HepG2 (cell line): ENCODE data around the gene C11orf91. TPM values are rescaled to one million over a fixed set of nuclear protein-coding genes. Genes with fewer than 3 reads are reported as not detected.

Source experiments
- ATAC-seq: fragments of 200-7000 bp; cut with Tn5 transposase; 3 replicates; pipeline ENCODE4 v1.9.1; 2020; ENCODE audit warnings: mild to moderate bottlenecking, moderate library complexity
- BruUV-seq: library from RNA; stranded (reverse); fragments of 400-500 nt; replicated peaks from 2 replicates; lab custom pipeline; 2021; lab: Mats Ljungman, UMichigan
- CTCF ChIA-PET: fragments of 300-600 bp; formaldehyde crosslinking; extraction: SDS; loops from one replicate; lab custom pipeline; 2021; ENCODE audit warnings: low total read pairs, inconsistent platforms, low intra/inter-chr PET ratio; lab: Yijun Ruan, JAX
- POLR2A ChIA-PET: fragments of 350-600 bp; sonication (Branson Sonifier 250); formaldehyde crosslinking; loops from one replicate; lab custom pipeline; 2020; ENCODE audit warnings: antibody characterized with exemption, inconsistent platforms; lab: Yijun Ruan, JAX
- DNase-seq: peaks from one replicate; pipeline ENCODE4 v3.0.0-alpha.2; 2015; ENCODE audit warnings: low spot score
- FAIRE-seq: peaks from 3 replicates; lab custom pipeline; 2011; peaks lifted over from hg19 to GRCh38; lab: Jason Lieb, UNC
- H2AFZ ChIP-seq: one replicate; pipeline ENCODE4 v1.6.1; 2011; ENCODE audit warnings: low read length, inconsistent platforms
- H3K27ac ChIP-seq: fragments of 300-600 bp; 3 replicates; pipeline ENCODE4 v1.8.0; 2011; ENCODE audit warnings: mixed run types, mild to moderate bottlenecking, mixed read lengths, low read length, inconsistent platforms; ENCODE audit not compliant: insufficient read depth; ENCODE audit errors: extremely low read length
- H3K27me3 ChIP-seq, 2 experiments: fragments of 200-600 bp in 1 of 2; 2 replicates in 1 of 2; 3 replicates in 1 of 2; pipeline versions ENCODE4 v1.6.0 to v1.8.0; 2011; ENCODE audit warnings: low read length in 2 of 2, mild to moderate bottlenecking in 2 of 2, moderate library complexity in 2 of 2, inconsistent platforms in 1 of 2; ENCODE audit not compliant: insufficient read depth in 2 of 2, control insufficient read depth in 1 of 2
- H3K36me3 ChIP-seq, 2 experiments: fragments of 200-600 bp in 1 of 2; replicated peaks in 1 of 2; 2 replicates in 1 of 2; 3 replicates in 1 of 2; pipeline versions ENCODE4 v1.5.1 to v1.8.0; 2011; ENCODE audit warnings: low read length in 2 of 2, inconsistent platforms in 1 of 2; ENCODE audit not compliant: insufficient read depth in 2 of 2, control insufficient read depth in 1 of 2
- H3K4me1 ChIP-seq: 2 replicates; pipeline ENCODE4 v1.5.1; 2012; ENCODE audit warnings: low read length, inconsistent platforms; ENCODE audit not compliant: insufficient read depth
- H3K4me2 ChIP-seq: 2 replicates; pipeline ENCODE4 v1.6.0; 2011; ENCODE audit warnings: low read depth, low read length, inconsistent platforms
- H3K4me3 ChIP-seq, 3 experiments: fragments of 200-600 bp in 1 of 3; sonication (generic), shearing (Covaris generic) in 1 of 3; replicated peaks in 1 of 3; 2 replicates each; pipeline ENCODE4 v1.5.1; 2011 to 2016; ENCODE audit warnings: low read length in 3 of 3, inconsistent platforms in 2 of 3, low read depth in 2 of 3, mild to moderate bottlenecking in 2 of 3, control low read depth in 1 of 3, mixed read lengths in 1 of 3; ENCODE audit not compliant: insufficient read depth in 1 of 3
- H3K79me2 ChIP-seq: one replicate; pipeline ENCODE4 v1.6.1; 2011; ENCODE audit warnings: low read length, inconsistent platforms; ENCODE audit not compliant: insufficient read depth
- H3K9ac ChIP-seq: 2 replicates; pipeline ENCODE4 v1.6.0; 2011; ENCODE audit warnings: mild to moderate bottlenecking, low read depth, low read length, inconsistent platforms; ENCODE audit not compliant: insufficient read depth
- H3K9me3 ChIP-seq: 2 replicates; pipeline ENCODE4 v1.5.1; 2012; ENCODE audit warnings: mild to moderate bottlenecking, low read length
- H4K20me1 ChIP-seq: 2 replicates; pipeline ENCODE4 v1.6.0; 2011; ENCODE audit warnings: inconsistent platforms, mild to moderate bottlenecking, low read length, moderate library complexity; ENCODE audit not compliant: insufficient read depth
- AGO1 ChIP-seq: fragments of 200-400 bp; formaldehyde crosslinking; IDR thresholded peaks from 2 replicates; pipeline ENCODE4 v1.6.1; 2017; ENCODE audit warnings: mild to moderate bottlenecking, low read depth, low read length, moderate library complexity; ENCODE audit not compliant: poor library complexity, severe bottlenecking
- CC2D1A ChIP-seq: sonication (generic); formaldehyde crosslinking; IDR thresholded peaks from 2 replicates; pipeline ENCODE4 v1.8.1; 2023; ENCODE audit warnings: mild to moderate bottlenecking, missing genetic modification reagents
- CREB1 ChIP-seq, 2 experiments: fragments of 450-650 bp in 1 of 2; IDR thresholded peaks; 2 replicates each; pipeline ENCODE4 v1.6.1; 2016 to 2017; ENCODE audit warnings: control low read depth in 1 of 2, mild to moderate bottlenecking in 1 of 2, missing compliant biosample characterization in 1 of 2, missing genetic modification characterization in 1 of 2
- DNMT3B ChIP-seq: conservative IDR thresholded peaks from 2 replicates; pipeline ENCODE4 v1.6.1; 2016; ENCODE audit warnings: missing biosample characterization, control low read depth
- ETV5 ChIP-seq: IDR thresholded peaks from 2 replicates; pipeline ENCODE4 v1.6.1; 2018; ENCODE audit warnings: missing biosample characterization, missing genetic modification reagents, inconsistent platforms, borderline replicate concordance
- KDM2A ChIP-seq: sonication (generic); formaldehyde crosslinking; IDR thresholded peaks from 2 replicates; pipeline ENCODE4 v1.4.0; 2020; ENCODE audit warnings: low read depth, missing genetic modification reagents, borderline replicate concordance
- KLF6 ChIP-seq: IDR thresholded peaks from 2 replicates; pipeline ENCODE4 v1.8.0; 2016; ENCODE audit warnings: missing biosample characterization, missing genetic modification reagents
- NR2F1 ChIP-seq, 2 experiments: fragments of 450-650 bp in 1 of 2; formaldehyde crosslinking in 1 of 2; IDR thresholded peaks; 2 replicates each; pipeline versions ENCODE4 v1.5.0 to v1.6.1; 2016 to 2020; ENCODE audit warnings: mild to moderate bottlenecking in 1 of 2, missing compliant biosample characterization in 1 of 2, missing genetic modification reagents in 1 of 2, moderate library complexity in 1 of 2
- RAD21 ChIP-seq: fragments of 450-650 bp; formaldehyde crosslinking; IDR thresholded peaks from 2 replicates; pipeline ENCODE4 v1.5.0; 2020; ENCODE audit warnings: mild to moderate bottlenecking
- RARG ChIP-seq: sonication (generic); formaldehyde crosslinking; IDR thresholded peaks from 2 replicates; pipeline ENCODE4 v1.4.0; 2020; ENCODE audit warnings: low read depth, mild to moderate bottlenecking, missing genetic modification reagents
- ZNF570 ChIP-seq: sonication (generic); formaldehyde crosslinking; IDR thresholded peaks from 2 replicates; pipeline ENCODE4 v1.4.0; 2020; ENCODE audit warnings: mild to moderate bottlenecking, missing genetic modification reagents, borderline replicate concordance
- ZSCAN9 ChIP-seq: IDR thresholded peaks from 2 replicates; pipeline ENCODE4 v1.6.1; 2016; ENCODE audit warnings: borderline replicate concordance
- WGBS: methylation state at CpG from one replicate; pipeline ENCODE4 v1.1.6; 2017; ENCODE audit warnings: low lambda C conversion rate; 5-methylcytosine and 5-hydroxymethylcytosine counted together
- in situ Hi-C: cut with HindIII; loops from 2 replicates; pipeline ENCODE4 v1.10.0; 2017; ENCODE audit warnings: low pct_unique_long_range_greater_than_20kb; ENCODE audit not compliant: extremely low pct_ligation_motif_present
- intact Hi-C: fragments of 100-400 bp; cut with micrococcal nuclease; formaldehyde crosslinking; loops from one replicate; pipeline ENCODE4 v1.10.0; 2022; ENCODE audit not compliant: unreplicated experiment
- polyA plus RNA-seq, 8 experiments: library from polyadenylated mRNA; depleted of rRNA in 3 of 8; stranded (reverse) in 7 of 8; unstranded in 1 of 8; fragments of >200 nt; fragmentation: Illumina TruSeq in 4 of 8; extraction: Trizol in 4 of 8; gene quantifications; 2 replicates each; pipeline versions ENCODE4 v1.2.1 to v1.2.3, GENCODE V29; 2011 to 2016; ENCODE audit warnings: low read depth in 4 of 8, missing spikeins in 1 of 8, mixed read lengths in 1 of 8; ENCODE audit not compliant: insufficient read depth in 1 of 8
- total RNA-seq, 5 experiments: library from RNA; depleted of rRNA; stranded (reverse); fragments of >200 nt; fragmentation: Illumina TruSeq; extraction: Trizol; gene quantifications; 2 replicates each; pipeline ENCODE4 v1.2.3, GENCODE V29; 2016; ENCODE audit warnings: low read depth in 1 of 5
- TF ChIP-seq, protein P1 (sequence below): sonication (generic); formaldehyde crosslinking; IDR thresholded peaks from 2 replicates; pipeline ENCODE4 v1.4.0; 2020; ENCODE audit warnings: missing genetic modification reagents, mild to moderate bottlenecking, borderline replicate concordance
- TF ChIP-seq, protein P2 (sequence below): sonication (generic); formaldehyde crosslinking; IDR thresholded peaks from 2 replicates; pipeline ENCODE4 v1.5.1; 2020; ENCODE audit warnings: missing genetic modification reagents, mild to moderate bottlenecking, borderline replicate concordance

Gene C11orf91
- total and polyA plus RNA-seq, 2 of the 13 experiments (the other 11 are each of a cell fraction or from before 2014, with no cell fraction given): 0.35 TPM; not detected in 1

DNA sequence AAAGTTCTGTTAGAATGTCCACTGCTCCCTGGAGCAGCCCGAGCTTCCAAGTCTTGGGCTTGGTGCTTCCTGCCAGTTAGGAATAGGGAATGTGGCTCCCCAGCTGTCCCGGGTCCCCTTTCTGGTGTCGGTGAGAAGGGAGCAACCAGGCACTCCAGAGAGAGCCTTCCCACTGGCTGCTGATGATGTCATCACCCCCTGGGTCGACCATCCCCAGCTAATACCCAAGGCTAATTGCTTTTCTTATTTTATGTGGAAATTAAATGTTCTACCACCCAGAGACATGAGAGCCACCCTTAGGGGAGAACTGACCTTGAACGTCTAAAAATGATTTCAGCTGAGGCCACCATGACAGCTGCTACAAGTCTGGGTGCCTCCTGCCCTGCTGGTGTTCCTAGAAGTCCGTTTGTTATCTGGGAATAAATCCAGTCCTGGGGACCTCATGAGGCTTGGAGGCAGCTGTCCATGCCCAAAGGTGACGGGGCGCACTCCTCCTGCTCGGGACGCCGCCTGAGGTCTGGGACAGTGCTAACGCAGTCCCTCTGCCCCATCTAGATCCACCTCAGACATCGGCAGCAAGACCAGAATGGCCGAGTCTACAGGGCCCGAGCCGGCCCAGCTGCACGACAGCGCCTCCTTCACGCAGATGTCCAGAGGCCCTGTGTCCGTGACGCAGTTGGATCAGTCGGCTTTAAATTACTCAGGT, 42.3 kb downstream of the C11orf91 start (continued):
- no peak for TF ChIP-seq ZNF570 (CRISPR knock-in tag)
- TF ChIP-seq CREB1 (IDR thresholded peaks at IDR 0.05): 0 out of 2 replicates have a peak, but pooled peaks have one; percentile 11
- TF ChIP-seq CREB1 (CRISPR knock-in tag; IDR thresholded peaks at IDR 0.05): no peak
- TF ChIP-seq KDM2A (CRISPR knock-in tag): no peak
- no peak for TF ChIP-seq ETV5 (CRISPR knock-in tag)
- no peak for TF ChIP-seq NR2F1 (CRISPR knock-in tag; IDR thresholded peaks at IDR 0.05)
- TF ChIP-seq AGO1: no peak
- TF ChIP-seq DNMT3B (CRISPR knock-in tag): no peak
- TF ChIP-seq, protein P1, sequence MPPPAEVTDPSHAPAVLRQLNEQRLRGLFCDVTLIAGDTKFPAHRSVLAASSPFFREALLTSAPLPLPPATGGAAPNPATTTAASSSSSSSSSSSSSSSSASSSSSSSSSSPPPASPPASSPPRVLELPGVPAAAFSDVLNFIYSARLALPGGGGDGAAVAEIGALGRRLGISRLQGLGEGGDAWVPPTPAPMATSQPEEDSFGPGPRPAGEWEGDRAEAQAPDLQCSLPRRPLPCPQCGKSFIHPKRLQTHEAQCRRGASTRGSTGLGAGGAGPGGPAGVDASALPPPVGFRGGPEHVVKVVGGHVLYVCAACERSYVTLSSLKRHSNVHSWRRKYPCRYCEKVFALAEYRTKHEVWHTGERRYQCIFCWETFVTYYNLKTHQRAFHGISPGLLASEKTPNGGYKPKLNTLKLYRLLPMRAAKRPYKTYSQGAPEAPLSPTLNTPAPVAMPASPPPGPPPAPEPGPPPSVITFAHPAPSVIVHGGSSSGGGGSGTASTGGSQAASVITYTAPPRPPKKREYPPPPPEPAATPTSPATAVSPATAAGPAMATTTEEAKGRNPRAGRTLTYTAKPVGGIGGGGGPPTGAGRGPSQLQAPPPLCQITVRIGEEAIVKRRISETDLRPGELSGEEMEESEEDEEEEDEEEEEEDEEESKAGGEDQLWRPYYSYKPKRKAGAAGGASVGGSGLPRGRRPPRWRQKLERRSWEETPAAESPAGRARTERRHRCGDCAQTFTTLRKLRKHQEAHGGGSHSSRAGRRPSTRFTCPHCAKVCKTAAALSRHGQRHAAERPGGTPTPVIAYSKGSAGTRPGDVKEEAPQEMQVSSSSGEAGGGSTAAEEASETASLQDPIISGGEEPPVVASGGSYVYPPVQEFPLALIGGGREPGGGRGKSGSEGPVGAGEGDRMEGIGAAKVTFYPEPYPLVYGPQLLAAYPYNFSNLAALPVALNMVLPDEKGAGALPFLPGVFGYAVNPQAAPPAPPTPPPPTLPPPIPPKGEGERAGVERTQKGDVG (CRISPR knock-in tag): no peak
- TF ChIP-seq, all 625 proteins: peak for 2

DNA sequence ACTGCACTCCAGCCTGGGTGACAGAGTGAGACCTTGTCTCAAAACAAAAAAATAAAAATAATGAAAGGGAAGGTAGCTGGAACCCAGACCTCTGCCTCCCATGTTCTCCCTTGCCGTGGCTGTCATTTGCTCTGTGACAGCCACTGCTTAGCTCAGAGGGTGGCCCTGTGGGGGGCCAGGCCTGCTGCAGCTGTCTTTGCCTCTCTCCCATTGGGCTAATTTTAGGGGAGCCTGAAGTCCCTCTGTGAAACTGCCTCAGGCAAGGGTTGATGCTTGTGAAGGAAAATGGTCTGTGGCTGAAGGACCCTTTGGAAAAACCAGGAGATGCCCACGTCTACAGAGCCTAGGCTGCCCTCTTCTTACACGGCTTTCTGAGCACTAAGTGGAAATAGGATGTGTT, 42.9 kb downstream of the C11orf91 start:
- Histone ChIP-seq H3K9ac (no peak overlapping the region), H3K4me2 (no peak overlapping the region), H3K4me1 (no peaks in the 10 kb centered on the region)
- no peak for DNase-seq
- TF ChIP-seq, protein P2, sequence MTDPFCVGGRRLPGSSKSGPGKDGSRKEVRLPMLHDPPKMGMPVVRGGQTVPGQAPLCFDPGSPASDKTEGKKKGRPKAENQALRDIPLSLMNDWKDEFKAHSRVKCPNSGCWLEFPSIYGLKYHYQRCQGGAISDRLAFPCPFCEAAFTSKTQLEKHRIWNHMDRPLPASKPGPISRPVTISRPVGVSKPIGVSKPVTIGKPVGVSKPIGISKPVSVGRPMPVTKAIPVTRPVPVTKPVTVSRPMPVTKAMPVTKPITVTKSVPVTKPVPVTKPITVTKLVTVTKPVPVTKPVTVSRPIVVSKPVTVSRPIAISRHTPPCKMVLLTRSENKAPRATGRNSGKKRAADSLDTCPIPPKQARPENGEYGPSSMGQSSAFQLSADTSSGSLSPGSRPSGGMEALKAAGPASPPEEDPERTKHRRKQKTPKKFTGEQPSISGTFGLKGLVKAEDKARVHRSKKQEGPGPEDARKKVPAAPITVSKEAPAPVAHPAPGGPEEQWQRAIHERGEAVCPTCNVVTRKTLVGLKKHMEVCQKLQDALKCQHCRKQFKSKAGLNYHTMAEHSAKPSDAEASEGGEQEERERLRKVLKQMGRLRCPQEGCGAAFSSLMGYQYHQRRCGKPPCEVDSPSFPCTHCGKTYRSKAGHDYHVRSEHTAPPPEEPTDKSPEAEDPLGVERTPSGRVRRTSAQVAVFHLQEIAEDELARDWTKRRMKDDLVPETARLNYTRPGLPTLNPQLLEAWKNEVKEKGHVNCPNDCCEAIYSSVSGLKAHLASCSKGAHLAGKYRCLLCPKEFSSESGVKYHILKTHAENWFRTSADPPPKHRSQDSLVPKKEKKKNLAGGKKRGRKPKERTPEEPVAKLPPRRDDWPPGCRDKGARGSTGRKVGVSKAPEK: no peak
- no peak for TF ChIP-seq CC2D1A (CRISPR knock-in tag)
- no peak for TF ChIP-seq RAD21 (CRISPR knock-in tag)
- no peak for TF ChIP-seq RARG (CRISPR knock-in tag)
- no peak for TF ChIP-seq ZSCAN9 (CRISPR knock-in tag)
- TF ChIP-seq KLF6 (CRISPR knock-in tag): no peak
- TF ChIP-seq, all 625 proteins: peak for 0
- ChIA-PET CTCF (no interaction called here), POLR2A (no interaction called here)
- FAIRE-seq (no peak), ATAC-seq (no peak)
- Histone ChIP-seq H3K36me3 (no peaks in the 10 kb centered on the region), H3K4me3 (no peak overlapping the region), H3K79me2 (no peaks in the 10 kb centered on the region), H3K9me3 (no peaks in the 10 kb centered on the region), H3K27me3 (peaks cover 1 to 24% of the 10 kb centered on the region in 2 experiments; a peak in 2 of 5 replicates), H2AFZ (no peak overlapping the region), H4K20me1 (no peaks in the 10 kb centered on the region), H3K27ac (no peak overlapping the region)
- in situ Hi-C loops: no loop called here
- 12% methylated on average over 3 of the region's 3 CpGs for WGBS
- intact Hi-C loops: no loop called here
- no TSS peak for BruUV-seq
